ENCODE results near the gene PPP1R12B. TPM values are rescaled to one million over a fixed set of nuclear protein-coding genes. Genes with fewer than 3 reads are reported as not detected.
"Not testable (repeated sequence)": the region's sequence is repeated elsewhere in the genome, so short reads cannot be mapped to it uniquely, and the experiment has no call there.

The PPP1R12B gene
- total RNA-seq, 1 donor from 2014 or later: 44.9 TPM

DNA sequence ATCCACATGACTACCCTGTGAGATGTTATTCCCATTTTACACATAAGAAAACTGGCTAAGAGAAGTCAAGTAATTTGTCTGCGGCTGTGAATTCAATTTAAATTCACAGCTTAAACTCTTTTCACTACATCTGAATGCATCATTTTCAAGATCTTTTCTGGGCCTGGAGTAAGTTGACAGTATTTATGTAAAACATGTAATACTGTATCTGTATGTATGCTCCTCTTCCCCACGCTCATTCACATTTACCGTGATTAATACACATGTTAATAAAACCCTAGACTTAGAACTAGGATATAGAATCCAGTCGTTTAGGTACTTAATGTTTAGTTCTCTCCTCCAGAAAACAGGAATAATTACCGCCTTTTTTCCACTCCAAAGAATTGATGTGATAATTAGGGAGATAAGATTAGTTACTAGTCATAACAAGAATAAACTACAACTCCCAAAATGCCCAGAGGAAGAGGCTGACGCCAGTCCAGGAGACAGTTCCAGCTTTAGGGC lies 442 bp upstream of the PPP1R12B start:
- Mint-ChIP-seq H3K4me1 (ENCODE audit: low read depth) (peaks cover 23% of the 10 kb centered on the region), H3K9me3 (ENCODE audit: low read depth) (no peaks in the 10 kb centered on the region), H3K36me3 (ENCODE audit: insufficient read depth) (no peaks in the 10 kb centered on the region), H3K27ac (peak overlapping the region; percentile 97), H3K4me3 (ENCODE audit: low read depth) (peak overlapping the region; percentile 94), H3K27me3 (no peaks in the 10 kb centered on the region)
- DNase-seq (ENCODE audit: low spot score, unreplicated experiment): no peak
- TF ChIP-seq CTCF (IDR thresholded peaks at IDR 0.05; ENCODE audit: unreplicated experiment): no peak

DNA sequence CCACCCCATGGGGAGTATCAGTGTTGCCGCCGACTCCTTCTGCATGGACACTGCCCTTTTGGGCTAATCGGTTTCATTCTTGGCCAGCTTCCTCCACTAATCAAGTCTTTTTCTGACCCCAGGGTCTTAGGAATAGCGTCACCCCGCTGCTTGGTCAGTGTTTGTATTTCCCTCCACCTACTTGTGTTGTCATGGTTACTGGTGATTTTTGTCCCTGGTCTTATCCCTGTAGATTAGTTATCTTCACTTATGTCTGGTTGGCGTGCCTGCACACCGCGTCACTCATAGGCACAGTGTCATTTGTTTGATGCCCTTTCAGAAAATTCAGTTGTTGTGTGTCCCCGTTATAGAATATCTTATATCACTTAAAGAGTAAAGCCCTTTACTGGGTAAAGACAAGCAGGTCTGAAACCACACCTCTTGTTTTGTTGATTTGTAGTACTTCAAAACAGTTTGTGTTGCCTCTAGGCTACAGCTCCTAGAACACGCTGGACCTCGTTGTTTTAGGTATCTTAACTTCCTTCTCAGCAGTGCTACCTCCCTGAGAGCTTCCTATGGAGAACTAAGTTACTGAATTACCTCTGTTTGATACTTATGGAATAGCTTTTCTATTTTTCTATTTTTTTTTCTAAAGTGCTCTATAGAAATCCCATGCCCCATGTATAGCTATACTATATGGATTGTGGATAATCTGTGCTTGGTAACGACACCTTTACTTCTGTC lies 868 bp downstream of the PPP1R12B start:
- peaks cover 19% of the 10 kb centered on the region for H3K4me1 Mint-ChIP-seq (ENCODE audit: low read depth)

GRCh38 chr1:202351725-202352124 lies 3.2 kb downstream of the PPP1R12B start:
- no peak for DNase-seq (ENCODE audit: low spot score, unreplicated experiment)
- no peak for TF ChIP-seq CTCF (IDR thresholded peaks at IDR 0.05; ENCODE audit: unreplicated experiment)
- H3K36me3 Mint-ChIP-seq (ENCODE audit: insufficient read depth): no peaks in the 10 kb centered on the region
- H3K27me3 Mint-ChIP-seq: no peaks in the 10 kb centered on the region
- no peaks in the 10 kb centered on the region for H3K9me3 Mint-ChIP-seq (ENCODE audit: low read depth)
- no peak overlapping the region for H3K27ac Mint-ChIP-seq
- peaks cover 19% of the 10 kb centered on the region for H3K4me1 Mint-ChIP-seq (ENCODE audit: low read depth)
- no peak overlapping the region for H3K4me3 Mint-ChIP-seq (ENCODE audit: low read depth)

More for the DNA sequence above, 868 bp downstream of the PPP1R12B start:
- Mint-ChIP-seq H3K4me3 (ENCODE audit: low read depth) (peak overlapping the region; percentile 94), H3K36me3 (ENCODE audit: insufficient read depth) (no peaks in the 10 kb centered on the region), H3K27ac (peak overlapping the region; percentile 97), H3K27me3 (no peaks in the 10 kb centered on the region), H3K9me3 (ENCODE audit: low read depth) (no peaks in the 10 kb centered on the region)
- no peak for TF ChIP-seq CTCF (IDR thresholded peaks at IDR 0.05; ENCODE audit: unreplicated experiment)
- no peak for DNase-seq (ENCODE audit: low spot score, unreplicated experiment)

DNA sequence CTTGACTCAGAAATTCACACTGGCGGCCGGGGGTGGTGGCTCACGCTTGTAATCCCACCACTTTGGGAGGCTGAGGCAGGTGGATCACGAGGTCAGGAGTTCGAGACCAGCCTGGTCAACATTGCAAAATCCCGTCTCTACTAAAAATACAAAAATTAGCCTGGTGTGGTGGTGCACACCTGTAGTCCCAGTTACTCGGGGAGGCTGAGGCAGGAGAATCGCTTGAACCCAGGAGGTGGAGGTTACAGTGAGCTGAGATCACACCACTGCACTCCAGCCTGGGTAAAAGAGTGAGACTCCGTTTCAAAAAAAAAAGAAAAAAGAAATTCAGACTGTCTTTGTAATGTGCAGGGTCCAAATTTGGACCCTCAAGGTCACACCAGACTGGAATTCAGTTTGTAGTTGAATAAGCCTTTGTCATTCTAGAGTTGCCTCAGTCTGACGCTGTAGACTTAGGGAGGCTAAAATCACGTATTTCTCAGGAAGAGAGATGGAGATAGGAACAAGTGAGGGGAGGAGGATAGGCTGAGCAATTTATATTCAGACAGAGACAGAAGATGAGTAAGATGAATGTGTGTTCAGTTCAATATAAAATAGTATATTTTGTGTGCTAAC lies 4.2 kb downstream of the PPP1R12B start:
- not testable (repeated sequence) for DNase-seq (ENCODE audit: low spot score, unreplicated experiment); H3K4me3 Mint-ChIP-seq (ENCODE audit: low read depth); H3K27me3 Mint-ChIP-seq; H3K27ac Mint-ChIP-seq; H3K9me3 Mint-ChIP-seq (ENCODE audit: low read depth); H3K36me3 Mint-ChIP-seq (ENCODE audit: insufficient read depth)
- H3K4me1 Mint-ChIP-seq (ENCODE audit: low read depth): peaks cover 18% of the 10 kb centered on the region

GRCh38 chr1:202355944-202356553 lies 7.5 kb downstream of the PPP1R12B start:
- Mint-ChIP-seq H3K27ac (no peak overlapping the region), H3K4me1 (ENCODE audit: low read depth) (peaks cover 4% of the 10 kb centered on the region), H3K9me3 (ENCODE audit: low read depth) (no peaks in the 10 kb centered on the region), H3K4me3 (ENCODE audit: low read depth) (no peak overlapping the region), H3K27me3 (no peaks in the 10 kb centered on the region), H3K36me3 (ENCODE audit: insufficient read depth) (no peaks in the 10 kb centered on the region)
- DNase-seq (ENCODE audit: low spot score, unreplicated experiment): no peak
- no peak for TF ChIP-seq CTCF (IDR thresholded peaks at IDR 0.05; ENCODE audit: unreplicated experiment)

Data from progenitor cell of endocrine pancreas (in vitro differentiated cells).